Activated naive CD4-positive, alpha-beta T cell treated with anti-CD3 and anti-CD28 coated beads for 36 hours (primary cell): ENCODE results near the gene TSC22D3. TPM values are rescaled to one million over a fixed set of nuclear protein-coding genes. Genes with fewer than 3 reads are reported as not detected.
"Not testable (repeated sequence)": the region's sequence is repeated elsewhere in the genome, so short reads cannot be mapped to it uniquely, and the experiment has no call there.

ENCODE experiments used
- CTCF ChIA-PET: fragments of 350-600 bp; sonication (Branson Sonifier 250); formaldehyde crosslinking; loops from one replicate; lab custom pipeline; 2021; ENCODE audit warnings: antibody characterized with exemption; lab: Charles Lee
- DNase-seq: peaks from one replicate; pipeline ENCODE4 v3.0.0-alpha.2; 2020
- H3K27ac Mint-ChIP-seq: one replicate; pipeline ENCODE4 v1.8.0; 2021; ENCODE audit warnings: mild to moderate bottlenecking, mixed read lengths
- H3K27me3 Mint-ChIP-seq: one replicate; pipeline ENCODE4 v1.8.0; 2021; ENCODE audit warnings: low read depth, mixed read lengths
- H3K36me3 Mint-ChIP-seq: one replicate; pipeline ENCODE4 v1.8.0; 2021; ENCODE audit warnings: low read depth, mixed read lengths
- H3K4me1 Mint-ChIP-seq: one replicate; pipeline ENCODE4 v1.8.0; 2021; ENCODE audit warnings: low read depth, mixed read lengths
- H3K4me3 Mint-ChIP-seq: one replicate; pipeline ENCODE4 v1.8.0; 2021; ENCODE audit warnings: mild to moderate bottlenecking, moderate library complexity, mixed read lengths
- H3K9me3 Mint-ChIP-seq: one replicate; pipeline ENCODE4 v1.8.0; 2021; ENCODE audit warnings: mixed read lengths
- intact Hi-C: fragments of 100-400 bp; cut with micrococcal nuclease; formaldehyde crosslinking; loops from one replicate; pipeline ENCODE4 v1.15.1; 2023
- total RNA-seq, 2 experiments: library from RNA; stranded (reverse); gene quantifications; one replicate each; pipeline ENCODE4 v1.2.3, GENCODE V29; 2021

The TSC22D3 gene
- total RNA-seq, 2 experiments from 2014 or later = 28.0 to 29.2 TPM

GRCh38 chrX:107701493-107702121 lies 74.0 kb downstream of the TSC22D3 start:
- no peak for DNase-seq
- Mint-ChIP-seq H3K27me3 (no peaks in the 10 kb centered on the region), H3K9me3 (no peaks in the 10 kb centered on the region), H3K4me1 (peaks cover 16% of the 10 kb centered on the region), H3K27ac (no peak overlapping the region), H3K4me3 (no peak overlapping the region), H3K36me3 (no peaks in the 10 kb centered on the region)
- CTCF ChIA-PET = no interaction called here
- intact Hi-C loops = no loop called here

- Mint-ChIP-seq H3K4me1 (peaks cover 11% of the 10 kb centered on the region), H3K9me3 (no peaks in the 10 kb centered on the region), H3K27ac (no peak overlapping the region), H3K4me3 (no peak overlapping the region), H3K27me3 (no peaks in the 10 kb centered on the region), H3K36me3 (no peaks in the 10 kb centered on the region)
- no peak for DNase-seq
- CTCF ChIA-PET = no interaction called here
- intact Hi-C loops = no loop called here
Measured at GRCh38 chrX:107700790-107701189, 74.8 kb downstream of the TSC22D3 start.

GRCh38 chrX:107700317-107700774 lies 75.2 kb downstream of the TSC22D3 start:
- no peak overlapping the region for H3K4me3 Mint-ChIP-seq
- H3K27me3 Mint-ChIP-seq = no peaks in the 10 kb centered on the region
- no peaks in the 10 kb centered on the region for H3K9me3 Mint-ChIP-seq
- peaks cover 11% of the 10 kb centered on the region for H3K4me1 Mint-ChIP-seq
- H3K36me3 Mint-ChIP-seq = no peaks in the 10 kb centered on the region
- DNase-seq = no peak
- intact Hi-C loops = no loop called here
- no peak overlapping the region for H3K27ac Mint-ChIP-seq
- CTCF ChIA-PET = no interaction called here

- intact Hi-C loops = no loop called here
- CTCF ChIA-PET = no interaction called here
- no peaks in the 10 kb centered on the region for H3K36me3 Mint-ChIP-seq
Measured at GRCh38 chrX:107699616-107700015, 76.0 kb downstream of the TSC22D3 start.

GRCh38 chrX:107691024-107691448 lies 84.6 kb downstream of the TSC22D3 start:
- Mint-ChIP-seq H3K36me3 (no peaks in the 10 kb centered on the region), H3K27ac (no peak overlapping the region), H3K9me3 (no peaks in the 10 kb centered on the region), H3K27me3 (no peaks in the 10 kb centered on the region), H3K4me3 (no peak overlapping the region), H3K4me1 (peaks cover 14% of the 10 kb centered on the region)
- DNase-seq = no peak
- intact Hi-C loops = no loop called here
- CTCF ChIA-PET = interaction anchor here (1.5 to 1.9 kb wide), 2 partner anchors 12 to 17 kb away, joined by 3 to 6 read pairs; no protein-coding TSS in a partner anchor

More at GRCh38 chrX:107699616-107700015, 76.0 kb downstream of the TSC22D3 start:
- H3K27me3 Mint-ChIP-seq = no peaks in the 10 kb centered on the region
- H3K4me1 Mint-ChIP-seq = peaks cover 11% of the 10 kb centered on the region
- no peak overlapping the region for H3K4me3 Mint-ChIP-seq
- H3K9me3 Mint-ChIP-seq = no peaks in the 10 kb centered on the region
- H3K27ac Mint-ChIP-seq = no peak overlapping the region
- DNase-seq = no peak

GRCh38 chrX:107687445-107687844 lies 88.1 kb downstream of the TSC22D3 start:
- DNase-seq = no peak
- no peak overlapping the region for H3K4me3 Mint-ChIP-seq
- no peak overlapping the region for H3K27ac Mint-ChIP-seq
- H3K9me3 Mint-ChIP-seq = no peaks in the 10 kb centered on the region
- intact Hi-C loops = no loop called here
- no peaks in the 10 kb centered on the region for H3K36me3 Mint-ChIP-seq
- H3K4me1 Mint-ChIP-seq = peaks cover 30% of the 10 kb centered on the region
- no peaks in the 10 kb centered on the region for H3K27me3 Mint-ChIP-seq
- CTCF ChIA-PET = no interaction called here

GRCh38 chrX:107686792-107687191 lies 88.8 kb downstream of the TSC22D3 start:
- peaks cover 30% of the 10 kb centered on the region for H3K4me1 Mint-ChIP-seq
- H3K27me3 Mint-ChIP-seq = no peaks in the 10 kb centered on the region
- CTCF ChIA-PET = interaction anchor here (0.7 to 1.0 kb wide), 2 partner anchors 11 to 27 kb away, joined by 4 read pairs; no protein-coding TSS in a partner anchor
- DNase-seq = no peak
- H3K36me3 Mint-ChIP-seq = no peaks in the 10 kb centered on the region
- H3K9me3 Mint-ChIP-seq = no peaks in the 10 kb centered on the region
- intact Hi-C loops = no loop called here
- H3K4me3 Mint-ChIP-seq = no peak overlapping the region
- H3K27ac Mint-ChIP-seq = no peak overlapping the region

GRCh38 chrX:107686026-107686425 lies 89.6 kb downstream of the TSC22D3 start:
- no peak for DNase-seq
- CTCF ChIA-PET = interaction anchor here (0.7 to 1.0 kb wide), 2 partner anchors 12 to 26 kb away, joined by 4 read pairs; no protein-coding TSS in a partner anchor
- H3K36me3 Mint-ChIP-seq = no peaks in the 10 kb centered on the region
- no peaks in the 10 kb centered on the region for H3K9me3 Mint-ChIP-seq
- H3K4me1 Mint-ChIP-seq = peaks cover 28% of the 10 kb centered on the region
- intact Hi-C loops = no loop called here
- H3K4me3 Mint-ChIP-seq = no peak overlapping the region
- no peak overlapping the region for H3K27ac Mint-ChIP-seq
- H3K27me3 Mint-ChIP-seq = no peaks in the 10 kb centered on the region

GRCh38 chrX:107685586-107685985 lies 90.0 kb downstream of the TSC22D3 start:
- H3K27ac Mint-ChIP-seq, DNase-seq, H3K36me3 Mint-ChIP-seq, intact Hi-C loops, CTCF ChIA-PET, H3K27me3 Mint-ChIP-seq, H3K9me3 Mint-ChIP-seq, H3K4me3 Mint-ChIP-seq: not testable (repeated sequence)
- peaks cover 28% of the 10 kb centered on the region for H3K4me1 Mint-ChIP-seq

- H3K36me3 Mint-ChIP-seq = no peaks in the 10 kb centered on the region
- no peak overlapping the region for H3K4me3 Mint-ChIP-seq
- H3K27me3 Mint-ChIP-seq = no peaks in the 10 kb centered on the region
- no peak overlapping the region for H3K27ac Mint-ChIP-seq
- peaks cover 31% of the 10 kb centered on the region for H3K4me1 Mint-ChIP-seq
- DNase-seq = peak; percentile 39
- no peaks in the 10 kb centered on the region for H3K9me3 Mint-ChIP-seq
- intact Hi-C loops = no loop called here
- CTCF ChIA-PET = interaction anchor here (0.8 kb wide), 1 partner anchor 25 kb away, joined by 3 read pairs; no protein-coding TSS in a partner anchor
Measured at GRCh38 chrX:107684956-107685385, 90.6 kb downstream of the TSC22D3 start.

GRCh38 chrX:107683931-107684330 lies 91.7 kb downstream of the TSC22D3 start:
- no peaks in the 10 kb centered on the region for H3K27me3 Mint-ChIP-seq
- H3K36me3 Mint-ChIP-seq = no peaks in the 10 kb centered on the region
- H3K27ac Mint-ChIP-seq = no peak overlapping the region
- no peak for DNase-seq
- CTCF ChIA-PET = interaction anchor here (1.3 kb wide), 1 partner anchor 10 kb away, joined by 3 read pairs; no protein-coding TSS in a partner anchor
- intact Hi-C loops = no loop called here
- H3K9me3 Mint-ChIP-seq = no peaks in the 10 kb centered on the region
- H3K4me1 Mint-ChIP-seq = peaks cover 40% of the 10 kb centered on the region
- H3K4me3 Mint-ChIP-seq = no peak overlapping the region

- CTCF ChIA-PET = interaction anchor here (0.6 to 1.3 kb wide), 2 partner anchors 9 to 144 kb away, joined by 3 read pairs; no protein-coding TSS in a partner anchor
- peaks cover 46% of the 10 kb centered on the region for H3K4me1 Mint-ChIP-seq
- H3K36me3 Mint-ChIP-seq = no peaks in the 10 kb centered on the region
- no peaks in the 10 kb centered on the region for H3K27me3 Mint-ChIP-seq
- no peak for DNase-seq
- no peaks in the 10 kb centered on the region for H3K9me3 Mint-ChIP-seq
- intact Hi-C loops = no loop called here
- no peak overlapping the region for H3K4me3 Mint-ChIP-seq
- no peak overlapping the region for H3K27ac Mint-ChIP-seq
Measured at GRCh38 chrX:107683124-107683895, 92.3 kb downstream of the TSC22D3 start.
